ENCODE results near the gene FBN1. TPM values are rescaled to one million over a fixed set of nuclear protein-coding genes. Genes with fewer than 3 reads are reported as not detected.

FBN1 gene
- total RNA-seq, 2 donors from 2014 or later: 258 to 300 TPM

GRCh38 chr15:48366584-48367312 is 278.8 kb downstream of the FBN1 start:
- Histone ChIP-seq H3K36me3 (no peaks in the 10 kb centered on the region), H3K27me3 (replicated peaks; ENCODE audit: insufficient read depth) (no peaks in the 10 kb centered on the region), H3K4me1 (ENCODE audit: control insufficient read depth in 1 of 2, low read depth in 2 of 2) (no peaks in the 10 kb centered on the region), H3K4me3 (no peak overlapping the region), H3K27ac (no peak overlapping the region), H3K9me3 (no peaks in the 10 kb centered on the region)
- ATAC-seq (ENCODE audit: insufficient number of reproducible peaks, low FRiP score, low read depth): no peak
- TF ChIP-seq CTCF (IDR thresholded peaks at IDR 0.05): no peak
- no peak for DNase-seq (ENCODE audit: low spot score)

- H3K4me1 ChIP-seq (ENCODE audit: control insufficient read depth in 1 of 2, low read depth in 2 of 2): no peaks in the 10 kb centered on the region
- H3K9me3 ChIP-seq: no peaks in the 10 kb centered on the region
- DNase-seq (ENCODE audit: low spot score) (no peak), ATAC-seq (ENCODE audit: insufficient number of reproducible peaks, low FRiP score, low read depth) (no peak)
- H3K27me3 ChIP-seq (replicated peaks; ENCODE audit: insufficient read depth): no peaks in the 10 kb centered on the region
- no peak overlapping the region for H3K4me3 ChIP-seq
- TF ChIP-seq CTCF (IDR thresholded peaks at IDR 0.05): no peak
- no peak overlapping the region for H3K27ac ChIP-seq
- no peaks in the 10 kb centered on the region for H3K36me3 ChIP-seq
Measured at GRCh38 chr15:48365575-48365974, 279.9 kb downstream of the FBN1 start.

- Histone ChIP-seq H3K4me3 (no peak overlapping the region), H3K36me3 (no peaks in the 10 kb centered on the region), H3K27ac (no peak overlapping the region), H3K4me1 (ENCODE audit: control insufficient read depth in 1 of 2, low read depth in 2 of 2) (peaks cover 6 to 11% of the 10 kb centered on the region in 2 donors), H3K9me3 (no peaks in the 10 kb centered on the region), H3K27me3 (replicated peaks; ENCODE audit: insufficient read depth) (no peaks in the 10 kb centered on the region)
- no peak for TF ChIP-seq CTCF (IDR thresholded peaks at IDR 0.05)
- ATAC-seq (ENCODE audit: insufficient number of reproducible peaks, low FRiP score, low read depth) (no peak), DNase-seq (ENCODE audit: low spot score) (no peak)
Measured at GRCh38 chr15:48363474-48363873, 282.0 kb downstream of the FBN1 start.

GRCh38 chr15:48361685-48362084 is 283.8 kb downstream of the FBN1 start:
- Histone ChIP-seq H3K4me1 (ENCODE audit: control insufficient read depth in 1 of 2, low read depth in 2 of 2) (peaks cover 6 to 13% of the 10 kb centered on the region in 2 donors), H3K36me3 (no peaks in the 10 kb centered on the region), H3K9me3 (no peaks in the 10 kb centered on the region), H3K27me3 (replicated peaks; ENCODE audit: insufficient read depth) (no peaks in the 10 kb centered on the region), H3K27ac (no peak overlapping the region), H3K4me3 (no peak overlapping the region)
- TF ChIP-seq CTCF (IDR thresholded peaks at IDR 0.05): no peak
- no peak for ATAC-seq (ENCODE audit: insufficient number of reproducible peaks, low FRiP score, low read depth)
- DNase-seq (ENCODE audit: low spot score): no peak

GRCh38 chr15:48360841-48361240 is 284.7 kb downstream of the FBN1 start:
- Histone ChIP-seq H3K4me3 (no peak overlapping the region), H3K27ac (no peak overlapping the region), H3K27me3 (replicated peaks; ENCODE audit: insufficient read depth) (no peaks in the 10 kb centered on the region), H3K9me3 (no peaks in the 10 kb centered on the region), H3K36me3 (no peaks in the 10 kb centered on the region), H3K4me1 (ENCODE audit: control insufficient read depth in 1 of 2, low read depth in 2 of 2) (peaks cover 6 to 13% of the 10 kb centered on the region in 2 donors)
- no peak for ATAC-seq (ENCODE audit: insufficient number of reproducible peaks, low FRiP score, low read depth)
- TF ChIP-seq CTCF (IDR thresholded peaks at IDR 0.05): no peak
- no peak for DNase-seq (ENCODE audit: low spot score)

Other genes starting within 250 kb of the FBN1 start
- gene CEP152, start 165.4 kb upstream of the FBN1 start, total RNA-seq: 1 to 10 TPM; 3.3 to 6.5 TPM
- 100 to 1,000 TPM; 212 to 227 TPM for gene EID1, start 232.4 kb upstream of the FBN1 start, total RNA-seq